IMR-90 (cell line): ENCODE data around the gene CAPN5. TPM values are rescaled to one million over a fixed set of nuclear protein-coding genes. Genes with fewer than 3 reads are reported as not detected.

ENCODE experiments used
- ATAC-seq: fragments of 200-7000 bp; cut with Tn5 transposase; 2 replicates; pipeline ENCODE4 v1.9.1; 2020; ENCODE audit warnings: low read depth, mild to moderate bottlenecking, moderate library complexity
- BruUV-seq: library from RNA; stranded (reverse); fragments of 400-500 nt; replicated peaks from 2 replicates; lab custom pipeline; 2021; lab: Mats Ljungman, UMichigan
- CTCF ChIA-PET: fragments of 300-600 bp; formaldehyde crosslinking; extraction: SDS; loops from one replicate; lab custom pipeline; 2021; ENCODE audit warnings: antibody characterized with exemption; lab: Yijun Ruan, JAX
- POLR2A ChIA-PET: fragments of 300-600 bp; sonication (Branson Sonifier 250); formaldehyde crosslinking; loops from one replicate; lab custom pipeline; 2022; ENCODE audit warnings: antibody characterized with exemption; ENCODE audit not compliant: unreplicated experiment; lab: Charles Lee
- DNase-seq: peaks from one replicate; pipeline ENCODE4 v3.0.0; 2013
- H2AFZ ChIP-seq: replicated peaks from 2 replicates; pipeline ENCODE3; 2013; ENCODE audit warnings: low read length, mild to moderate bottlenecking; ENCODE audit not compliant: poor library complexity
- H2AK5ac ChIP-seq: 2 replicates; pipeline ENCODE4 v1.6.1; 2013; ENCODE audit warnings: low read depth, low read length, inconsistent platforms
- H2AK9ac ChIP-seq: replicated peaks from 2 replicates; pipeline ENCODE3; 2013; ENCODE audit warnings: mild to moderate bottlenecking, low read depth, low read length, moderate library complexity; ENCODE audit not compliant: poor library complexity
- H2BK120ac ChIP-seq: 2 replicates; pipeline ENCODE4 v1.6.1; 2013; ENCODE audit warnings: low read depth, low read length, inconsistent platforms
- H2BK15ac ChIP-seq: 3 replicates; pipeline ENCODE4 v1.6.1; 2013; ENCODE audit warnings: low read depth, low read length, inconsistent platforms
- H2BK20ac ChIP-seq: 2 replicates; pipeline ENCODE4 v1.6.1; 2013; ENCODE audit warnings: low read depth, mild to moderate bottlenecking, inconsistent platforms, low read length, moderate library complexity
- H2BK5ac ChIP-seq: 2 replicates; pipeline ENCODE4 v1.6.1; 2013; ENCODE audit warnings: mild to moderate bottlenecking, low read depth, low read length, inconsistent platforms; ENCODE audit not compliant: poor library complexity, severe bottlenecking
- H3K14ac ChIP-seq: replicated peaks from 2 replicates; pipeline ENCODE4 v1.6.1; 2013; ENCODE audit warnings: low read depth, low read length, inconsistent platforms
- H3K18ac ChIP-seq: 2 replicates; pipeline ENCODE4 v1.6.1; 2013; ENCODE audit warnings: low read depth, low read length, control low read depth
- H3K23ac ChIP-seq: 2 replicates; pipeline ENCODE4 v1.6.1; 2013; ENCODE audit warnings: low read depth, low read length, inconsistent platforms
- H3K27ac ChIP-seq: 2 replicates; pipeline ENCODE4 v1.5.1; 2013; ENCODE audit warnings: mild to moderate bottlenecking, control low read depth, low read length; ENCODE audit not compliant: insufficient read depth
- H3K27me3 ChIP-seq: 2 replicates; pipeline ENCODE4 v1.6.1; 2013; ENCODE audit warnings: low read length; ENCODE audit not compliant: control insufficient read depth, insufficient read depth
- H3K36me3 ChIP-seq: 2 replicates; pipeline ENCODE4 v1.6.1; 2013; ENCODE audit warnings: low read length, mixed read lengths; ENCODE audit not compliant: control insufficient read depth, insufficient read depth
- H3K4ac ChIP-seq: 2 replicates; pipeline ENCODE4 v1.6.1; 2013; ENCODE audit warnings: low read depth, low read length, inconsistent platforms
- H3K4me1 ChIP-seq: 2 replicates; pipeline ENCODE4 v1.6.1; 2013; ENCODE audit warnings: low read length, mixed read lengths; ENCODE audit not compliant: control insufficient read depth, insufficient read depth
- H3K4me2 ChIP-seq: 2 replicates; pipeline ENCODE4 v1.6.1; 2013; ENCODE audit warnings: low read depth, mild to moderate bottlenecking, control low read depth, low read length, moderate library complexity
- H3K4me3 ChIP-seq: 2 replicates; pipeline ENCODE4 v1.5.1; 2013; ENCODE audit warnings: low read depth, mild to moderate bottlenecking, control low read depth, low read length, moderate library complexity; ENCODE audit not compliant: insufficient read depth
- H3K56ac ChIP-seq: 2 replicates; pipeline ENCODE4 v1.6.1; 2013; ENCODE audit warnings: low read length, inconsistent platforms; ENCODE audit not compliant: insufficient read depth; ENCODE audit errors: extremely low read depth
- H3K79me1 ChIP-seq, 2 experiments: 2 replicates each; pipeline ENCODE4 v1.6.1; 2013; ENCODE audit warnings: low read length in 2 of 2, inconsistent platforms in 1 of 2, low read depth in 1 of 2
- H3K9ac ChIP-seq: 2 replicates; pipeline ENCODE4 v1.6.1; 2013; ENCODE audit warnings: low read depth, low read length, control low read depth
- H3K9me1 ChIP-seq: 2 replicates; pipeline ENCODE4 v1.6.1; 2013; ENCODE audit warnings: low read length, inconsistent platforms; ENCODE audit not compliant: insufficient read depth
- H3K9me3 ChIP-seq: 2 replicates; pipeline ENCODE4 v1.6.1; 2013; ENCODE audit warnings: low read length; ENCODE audit not compliant: control insufficient read depth, insufficient read depth
- H4K20me1 ChIP-seq: 2 replicates; pipeline ENCODE4 v1.6.1; 2013; ENCODE audit warnings: low read length, inconsistent platforms; ENCODE audit not compliant: insufficient read depth
- H4K5ac ChIP-seq: 2 replicates; pipeline ENCODE4 v1.6.1; 2013; ENCODE audit warnings: mild to moderate bottlenecking, low read depth, low read length, control low read depth
- H4K8ac ChIP-seq, 2 experiments: 2 replicates each; pipeline ENCODE4 v1.6.1; 2013; ENCODE audit warnings: low read depth in 2 of 2, low read length in 2 of 2, control low read depth in 1 of 2, inconsistent platforms in 1 of 2
- H4K91ac ChIP-seq: 2 replicates; pipeline ENCODE4 v1.6.1; 2013; ENCODE audit warnings: low read depth, low read length, inconsistent platforms; ENCODE audit not compliant: insufficient read depth
- CEBPB ChIP-seq: IDR thresholded peaks from 2 replicates; pipeline ENCODE4 v1.6.1; 2012; ENCODE audit warnings: low read depth, low read length, improper control_type of control experiment
- FOS ChIP-seq: fragments of 150-350 bp; IDR thresholded peaks from 2 replicates; pipeline ENCODE4 v1.6.1; 2016; ENCODE audit warnings: low read depth, low read length
- MAFK ChIP-seq: IDR thresholded peaks from 2 replicates; pipeline ENCODE4 v1.6.1; 2012; ENCODE audit warnings: low read depth, low read length, improper control_type of control experiment
- MAZ ChIP-seq: IDR thresholded peaks from 2 replicates; pipeline ENCODE4 v1.6.1; 2012; ENCODE audit warnings: low read depth, mild to moderate bottlenecking, low read length, improper control_type of control experiment, moderate library complexity, borderline replicate concordance
- MXI1 ChIP-seq: IDR thresholded peaks from 2 replicates; pipeline ENCODE4 v1.6.1; 2012; ENCODE audit warnings: low read depth, mild to moderate bottlenecking, low read length, moderate library complexity, borderline replicate concordance
- POLR2A ChIP-seq: IDR thresholded peaks from 2 replicates; pipeline ENCODE4 v1.6.1; 2012; ENCODE audit warnings: mild to moderate bottlenecking, low read depth, low read length
- WGBS, 2 experiments: methylation state at CpG; one replicate each; pipeline versions ENCODE4 v1.1.5 to v1.1.7; 2013; ENCODE audit warnings: missing lambda C conversion rate in 2 of 2; ENCODE audit not compliant: insufficient read length in 1 of 2; ENCODE audit errors: extremely low coverage in 2 of 2; 5-methylcytosine and 5-hydroxymethylcytosine counted together
- dilution Hi-C: fragments of 300-500 bp; cut with HindIII; formaldehyde crosslinking; loops from one replicate; pipeline ENCODE4 v1.14.3; 2018; ENCODE audit warnings: low sequenced_read_pairs; ENCODE audit not compliant: unreplicated experiment
- in situ Hi-C: fragments of 300-500 bp; cut with MboI; formaldehyde crosslinking; loops from 3 replicates; pipeline ENCODE4 v1.14.3; 2019; ENCODE audit warnings: low sequenced_read_pairs, inconsistent platforms, mixed read lengths
- intact Hi-C: fragments of 100-400 bp; cut with micrococcal nuclease; formaldehyde crosslinking; loops from 2 replicates; pipeline ENCODE4 v1.10.0; 2022
- polyA plus RNA-seq, 3 experiments: library from polyadenylated mRNA; depleted of rRNA; stranded (reverse); fragments of >200 nt; gene quantifications; 2 replicates each; pipeline ENCODE4 v1.2.3, GENCODE V29; 2012; ENCODE audit warnings: low replicate concordance in 1 of 3
- total RNA-seq: library from RNA; depleted of rRNA; stranded (reverse); fragments of >200 nt; gene quantifications from 2 replicates; pipeline ENCODE4 v1.2.3, GENCODE V29; 2012
- TF ChIP-seq, protein P1 (sequence below): fragments of 150-350 bp; IDR thresholded peaks from 2 replicates; pipeline ENCODE4 v1.6.1; 2017; ENCODE audit warnings: mild to moderate bottlenecking, antibody characterized with exemption, low read length, low read depth

Gene CAPN5
- total and polyA plus RNA-seq, 2 of the 4 experiments (the other 2 are of a cell fraction) = 8.1 to 24.0 TPM

DNA sequence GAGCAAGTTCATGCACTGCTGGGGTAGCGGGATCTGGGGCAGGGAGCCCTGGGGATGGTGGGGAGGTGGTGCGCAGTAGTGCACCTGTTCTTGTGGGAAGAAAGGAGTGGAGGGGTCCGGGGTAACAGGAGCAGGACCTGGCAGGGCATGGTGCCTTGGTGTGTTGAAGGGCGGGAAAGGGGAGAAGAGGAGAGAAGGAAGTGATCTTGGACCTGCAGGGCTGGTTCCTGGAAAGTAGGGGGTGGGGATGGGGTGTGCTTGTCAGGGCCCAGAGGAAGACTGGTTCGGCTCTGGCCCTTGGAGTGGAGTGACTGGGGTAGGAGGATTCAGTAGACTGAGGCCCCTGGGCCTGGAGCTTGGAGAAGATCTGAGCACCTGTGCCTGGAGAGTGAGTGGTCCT lies 10.9 kb upstream of the CAPN5 start:
- ChIA-PET POLR2A (no interaction called here), CTCF (no interaction called here)
- Histone ChIP-seq H3K27me3 (peaks cover 21% of the 10 kb centered on the region), H3K4me3 (no peak overlapping the region), H3K36me3 (no peaks in the 10 kb centered on the region), H2AFZ (no peak overlapping the region), H3K9me1 (no peaks in the 10 kb centered on the region), H2BK15ac (no peak overlapping the region), H3K27ac (no peak overlapping the region), H4K91ac (no peak overlapping the region), H3K18ac (no peak overlapping the region), H3K56ac (no peak overlapping the region), H3K14ac (no peak overlapping the region), H3K9me3 (peaks cover 15% of the 10 kb centered on the region), H3K23ac (no peak overlapping the region), H3K4ac (no peak overlapping the region), H2BK120ac (no peak overlapping the region), H3K79me1 (no peaks in the 10 kb centered on the region), H2AK9ac (no peak overlapping the region), H3K4me1 (no peaks in the 10 kb centered on the region), H2AK5ac (no peak overlapping the region), H4K5ac (no peak overlapping the region), H3K9ac (no peak overlapping the region), H2BK5ac (no peak overlapping the region), H4K8ac (no peak overlapping the region), H4K20me1 (no peaks in the 10 kb centered on the region), H2BK20ac (no peak overlapping the region), H3K4me2 (no peak overlapping the region)
- intact Hi-C loops (no loop called here), dilution Hi-C loops (no loop called here), in situ Hi-C loops (no loop called here)
- WGBS, 2 experiments = 62% methylated on average over 2 of the region's 5 CpGs; no CpG with 5 or more reads in 1 of the 2 experiments
- ATAC-seq (no peak), DNase-seq (no peak)
- no TSS peak for BruUV-seq
- no peak for TF ChIP-seq POLR2A
- TF ChIP-seq, protein P1, sequence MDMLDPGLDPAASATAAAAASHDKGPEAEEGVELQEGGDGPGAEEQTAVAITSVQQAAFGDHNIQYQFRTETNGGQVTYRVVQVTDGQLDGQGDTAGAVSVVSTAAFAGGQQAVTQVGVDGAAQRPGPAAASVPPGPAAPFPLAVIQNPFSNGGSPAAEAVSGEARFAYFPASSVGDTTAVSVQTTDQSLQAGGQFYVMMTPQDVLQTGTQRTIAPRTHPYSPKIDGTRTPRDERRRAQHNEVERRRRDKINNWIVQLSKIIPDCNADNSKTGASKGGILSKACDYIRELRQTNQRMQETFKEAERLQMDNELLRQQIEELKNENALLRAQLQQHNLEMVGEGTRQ = no peak
- TF ChIP-seq MAFK = no peak
- no peak for TF ChIP-seq MAZ
- TF ChIP-seq MXI1 = no peak
- TF ChIP-seq FOS = no peak
- TF ChIP-seq CEBPB = no peak
